Measurements from ENCODE around the gene NLE1.
"Not testable (repeated sequence)": the region's sequence is repeated elsewhere in the genome, so short reads cannot be mapped to it uniquely, and the experiment has no call there.

Gene NLE1

DNA sequence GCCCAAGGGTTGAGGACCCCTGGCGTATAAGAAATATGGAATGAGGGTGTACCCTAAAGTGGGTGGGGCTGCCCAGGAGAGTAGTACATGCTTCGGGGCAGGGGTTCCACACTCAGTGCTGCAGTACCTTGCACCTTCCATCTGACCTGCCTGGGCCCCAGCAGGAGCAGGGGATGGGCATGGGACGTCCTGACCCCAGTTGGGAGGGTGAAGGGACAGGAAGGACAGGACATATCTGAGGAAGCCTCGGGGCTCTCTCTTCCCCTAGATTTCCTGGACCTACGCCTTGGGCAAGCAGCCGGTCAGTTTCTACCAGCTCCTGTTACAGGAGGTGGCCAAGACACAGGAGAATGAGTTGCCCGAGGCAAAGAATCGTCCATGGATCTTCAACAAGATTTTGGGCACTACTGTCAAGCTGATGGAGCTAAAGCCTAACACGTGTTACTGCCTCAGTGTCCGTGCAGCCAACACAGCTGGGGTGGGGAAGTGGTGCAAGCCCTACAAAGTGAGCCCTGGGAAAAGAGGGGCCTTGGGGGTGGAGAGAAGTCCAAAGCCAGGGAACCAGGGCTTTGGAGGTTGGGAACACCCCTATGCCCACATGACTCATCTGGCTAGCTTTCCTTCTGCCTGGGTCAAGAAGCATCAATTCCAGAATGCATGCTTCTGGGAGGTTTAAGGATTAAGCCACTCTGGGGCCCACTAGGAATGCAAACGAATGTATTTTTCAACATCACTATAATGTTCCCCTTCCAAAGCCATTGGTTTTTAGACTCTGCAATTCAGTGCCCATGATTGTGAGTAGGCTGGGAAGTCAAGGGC is 12.7 kb downstream of the NLE1 start:
- peaks cover 35% of the 10 kb centered on the region for H3K36me3 ChIP-seq (ENCODE audit: insufficient read depth, low read length)
- H3K9me3 ChIP-seq (ENCODE audit: low read depth, low read length): no peaks in the 10 kb centered on the region
- no peak overlapping the region for H3K4me3 ChIP-seq
- no peak overlapping the region for H3K27ac ChIP-seq
- no peak for DNase-seq (ENCODE audit: low read depth, low spot score)
- no peak for TF ChIP-seq EZH2 (IDR thresholded peaks at IDR 0.05)
- no peak; the same call in 1 of the 2 replicates for TF ChIP-seq POLR2AphosphoS5 (IDR thresholded peaks at IDR 0.05; ENCODE audit: borderline replicate concordance, low read depth, low read length)
- TF ChIP-seq FOXP2 (optimal IDR thresholded peaks at IDR 0.05; ENCODE audit: control extremely low read depth, extremely low read length, insufficient read depth): no peak
- H3K9ac ChIP-seq (ENCODE audit: insufficient read length): no peak overlapping the region

DNA sequence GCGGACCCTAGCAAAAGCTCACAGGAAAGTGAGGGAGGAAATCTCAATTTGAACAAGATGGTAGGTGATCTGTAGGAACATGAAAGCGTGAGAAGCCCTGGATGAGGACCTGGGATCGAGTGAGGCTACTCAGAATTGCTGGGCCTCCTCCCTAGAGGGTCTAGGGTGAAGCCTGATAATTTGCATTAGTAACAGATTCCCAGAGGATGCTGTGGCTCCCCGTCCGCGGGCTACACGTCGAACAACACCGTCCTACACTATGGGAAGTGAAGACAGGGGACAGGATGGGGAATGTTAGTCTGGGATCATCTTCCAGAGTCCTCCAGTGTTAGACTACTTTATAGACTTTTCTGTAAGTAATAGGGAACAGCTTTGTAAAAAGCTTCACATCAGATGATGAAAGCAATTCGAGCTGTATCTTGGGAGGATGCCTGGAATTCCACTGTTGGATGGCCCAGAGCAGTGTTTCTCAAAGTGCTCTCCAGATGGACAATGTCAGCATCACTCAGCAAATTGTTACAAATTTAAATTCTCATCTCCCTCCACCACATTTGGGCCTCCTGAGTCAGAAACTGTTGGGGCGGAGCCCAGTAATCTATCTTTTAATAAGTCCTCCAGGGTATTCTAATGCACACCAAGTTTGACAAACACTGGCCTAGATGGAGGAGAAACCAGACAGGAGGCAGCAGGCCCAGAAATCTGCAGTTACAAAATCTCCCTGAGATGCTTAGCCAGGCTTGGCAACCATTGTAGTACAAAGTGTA is 14.2 kb downstream of the NLE1 start:
- H3K36me3 ChIP-seq (ENCODE audit: insufficient read depth, low read length): peaks cover 20% of the 10 kb centered on the region
- H3K9me3 ChIP-seq (ENCODE audit: low read depth, low read length): no peaks in the 10 kb centered on the region
- TF ChIP-seq POLR2AphosphoS5 (IDR thresholded peaks at IDR 0.05; ENCODE audit: borderline replicate concordance, low read depth, low read length): no peak
- no peak for TF ChIP-seq FOXP2 (optimal IDR thresholded peaks at IDR 0.05; ENCODE audit: control extremely low read depth, extremely low read length, insufficient read depth)
- TF ChIP-seq EZH2 (IDR thresholded peaks at IDR 0.05): no peak
- H3K4me3 ChIP-seq: no peak overlapping the region
- DNase-seq (ENCODE audit: low read depth, low spot score): no peak
- H3K9ac ChIP-seq (ENCODE audit: insufficient read length): no peak overlapping the region
- H3K27ac ChIP-seq: no peak overlapping the region

DNA sequence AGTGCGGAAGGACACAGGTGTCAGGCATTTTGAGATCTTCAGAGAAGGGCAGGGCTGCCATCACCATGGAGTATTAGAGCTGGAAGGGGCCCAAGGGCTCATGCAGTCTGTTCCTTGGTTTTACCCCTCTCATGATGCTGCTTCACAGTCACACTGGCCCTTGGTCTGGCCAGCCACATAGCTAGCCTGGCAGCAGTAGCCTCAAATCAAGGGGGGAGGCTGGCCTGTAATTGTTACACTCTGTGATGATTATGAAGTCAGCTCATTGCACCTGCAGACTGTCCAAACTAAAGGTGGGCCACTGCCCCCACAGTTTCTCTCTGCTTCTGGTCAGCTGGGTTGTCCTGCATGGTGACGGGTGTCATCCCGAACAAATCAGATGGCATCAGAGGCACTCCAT is 20.8 kb downstream of the NLE1 start, which contains the start of gene FNDC8:
FNDC8 (plus strand) TSS at position 301 of the 400 bp plus-strand sequence; CDS start at position 380, 79 bp downstream.
- Histone ChIP-seq H3K9ac (ENCODE audit: insufficient read length) (no peak within 1 kb of the TSS), H3K36me3 (ENCODE audit: insufficient read depth, low read length) (no peaks in the 10 kb centered on the region), H3K9me3 (ENCODE audit: low read depth, low read length) (no peaks in the 10 kb centered on the region), H3K27ac (no peak within 1 kb of the TSS), H3K4me3 (no peak within 1 kb of the TSS)
- DNase-seq (ENCODE audit: low read depth, low spot score): no peak
- no peak for TF ChIP-seq FOXP2 (optimal IDR thresholded peaks at IDR 0.05; ENCODE audit: control extremely low read depth, extremely low read length, insufficient read depth)
- no peak for TF ChIP-seq POLR2AphosphoS5 (IDR thresholded peaks at IDR 0.05; ENCODE audit: borderline replicate concordance, low read depth, low read length)
- TF ChIP-seq EZH2 (IDR thresholded peaks at IDR 0.05): no peak

DNA sequence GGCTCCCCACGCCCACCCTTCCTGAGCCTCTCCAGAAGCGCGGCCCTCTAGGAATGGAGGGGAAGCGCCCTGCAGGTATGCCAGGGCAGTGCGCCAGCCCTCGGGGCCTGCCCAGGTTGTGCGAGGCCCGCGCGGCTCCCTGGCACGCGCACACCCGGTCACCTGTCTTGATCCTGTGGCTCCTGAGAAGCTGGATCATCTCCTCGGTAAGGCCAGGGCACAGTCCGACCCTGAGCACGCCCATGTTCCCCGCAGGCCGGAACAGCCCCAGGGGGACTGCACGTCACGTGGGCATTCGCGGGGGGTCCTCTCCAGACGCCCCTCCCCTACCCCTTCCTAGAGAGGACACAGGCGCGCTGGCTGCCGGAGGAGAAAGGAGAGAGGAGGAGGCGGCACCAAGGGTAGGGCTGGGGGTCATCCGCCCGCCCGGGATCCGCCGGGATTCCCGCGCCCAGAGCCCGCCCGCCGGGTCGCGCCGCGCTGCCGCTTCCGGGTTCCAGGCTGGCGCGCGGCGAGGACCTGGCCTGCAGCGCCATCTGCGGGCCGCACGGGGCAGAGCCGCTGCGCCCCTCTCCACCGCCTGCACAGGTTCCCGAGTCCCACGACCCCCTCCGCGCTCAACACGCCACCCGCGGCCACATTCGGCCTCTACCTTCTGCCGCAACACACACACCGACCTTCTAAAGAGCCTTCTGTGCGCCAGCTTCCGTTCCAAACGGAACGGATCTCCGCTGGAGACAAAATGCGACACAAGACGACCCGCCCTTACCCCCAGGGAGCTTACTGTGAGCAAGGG is 22.5 kb downstream of the NLE1 start, which contains the start of gene RAD51D:
RAD51D (minus strand) TSS at position 491 of the 796 bp plus-strand sequence; CDS start at position 244, 247 bp downstream.
- TF ChIP-seq EZH2 (IDR thresholded peaks at IDR 0.05) (no peak), FOXP2 (optimal IDR thresholded peaks at IDR 0.05; ENCODE audit: control extremely low read depth, extremely low read length, insufficient read depth) (no peak)
- Histone ChIP-seq H3K36me3 (ENCODE audit: insufficient read depth, low read length) (no peaks in the 10 kb centered on the region), H3K27ac (no peak within 1 kb of the TSS), H3K9ac (ENCODE audit: insufficient read length) (peak within 1 kb of the TSS; percentile 84), H3K9me3 (ENCODE audit: low read depth, low read length) (no peaks in the 10 kb centered on the region), H3K4me3 (peak within 1 kb of the TSS; percentile 85)
- DNase-seq (ENCODE audit: low read depth, low spot score): no peak

DNA sequence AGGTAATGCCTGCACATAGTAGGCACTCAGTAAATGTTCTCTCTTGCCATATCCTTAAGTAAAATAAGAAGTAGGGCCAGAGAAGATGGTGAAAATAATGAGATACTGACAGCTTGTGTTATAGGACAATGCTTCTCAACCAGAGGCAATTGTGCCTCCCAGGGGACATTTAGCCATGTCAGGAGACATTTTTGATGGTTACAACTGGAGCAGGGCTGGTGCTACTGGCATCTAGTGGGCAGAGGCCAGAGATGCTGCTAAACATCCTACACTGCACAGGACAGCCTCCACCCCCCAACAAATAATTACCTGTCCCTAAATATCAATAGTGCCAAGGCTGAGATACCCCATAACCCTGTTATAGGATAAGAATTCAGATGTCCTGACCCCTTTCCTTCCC is 24.1 kb downstream of the NLE1 start:
- H3K9ac ChIP-seq (ENCODE audit: insufficient read length): no peak overlapping the region
- no peak for DNase-seq (ENCODE audit: low read depth, low spot score)
- H3K27ac ChIP-seq: no peak overlapping the region

DNA sequence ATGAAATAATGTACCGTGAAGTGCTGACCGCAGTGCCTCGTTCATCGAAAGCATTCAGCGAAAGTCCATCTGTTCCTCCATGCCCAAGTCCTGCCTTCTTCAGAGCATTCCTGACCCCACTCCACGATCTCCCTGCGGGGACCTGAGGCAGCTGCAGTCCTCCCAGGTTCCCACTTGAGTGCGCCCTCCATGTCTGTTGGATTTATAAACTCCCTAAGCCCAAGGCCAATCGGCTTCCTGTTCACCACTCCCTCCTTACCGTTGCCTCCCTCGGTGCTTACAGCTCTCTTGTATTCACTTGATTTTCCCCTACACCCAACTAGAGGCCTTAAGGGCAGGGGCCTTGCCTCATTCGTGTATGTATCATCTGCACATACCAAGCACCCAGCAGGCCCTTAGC is 25.3 kb downstream of the NLE1 start:
- no peak overlapping the region for H3K9ac ChIP-seq (ENCODE audit: insufficient read length)
- TF ChIP-seq FOXP2 (optimal IDR thresholded peaks at IDR 0.05; ENCODE audit: control extremely low read depth, extremely low read length, insufficient read depth): no peak
- TF ChIP-seq POLR2AphosphoS5 (IDR thresholded peaks at IDR 0.05; ENCODE audit: borderline replicate concordance, low read depth, low read length): no peak
- no peak for TF ChIP-seq EZH2 (IDR thresholded peaks at IDR 0.05)
- no peak overlapping the region for H3K27ac ChIP-seq
- no peak for DNase-seq (ENCODE audit: low read depth, low spot score)
- H3K36me3 ChIP-seq (ENCODE audit: insufficient read depth, low read length): no peaks in the 10 kb centered on the region
- H3K9me3 ChIP-seq (ENCODE audit: low read depth, low read length): no peaks in the 10 kb centered on the region
- H3K4me3 ChIP-seq: no peak overlapping the region

More for the DNA sequence above, 24.1 kb downstream of the NLE1 start:
- Histone ChIP-seq H3K4me3 (no peak overlapping the region), H3K36me3 (ENCODE audit: insufficient read depth, low read length) (no peaks in the 10 kb centered on the region), H3K9me3 (ENCODE audit: low read depth, low read length) (no peaks in the 10 kb centered on the region)
- no peak for TF ChIP-seq EZH2 (IDR thresholded peaks at IDR 0.05)
- no peak for TF ChIP-seq FOXP2 (optimal IDR thresholded peaks at IDR 0.05; ENCODE audit: control extremely low read depth, extremely low read length, insufficient read depth)
- TF ChIP-seq POLR2AphosphoS5 (IDR thresholded peaks at IDR 0.05; ENCODE audit: borderline replicate concordance, low read depth, low read length): no peak

DNA sequence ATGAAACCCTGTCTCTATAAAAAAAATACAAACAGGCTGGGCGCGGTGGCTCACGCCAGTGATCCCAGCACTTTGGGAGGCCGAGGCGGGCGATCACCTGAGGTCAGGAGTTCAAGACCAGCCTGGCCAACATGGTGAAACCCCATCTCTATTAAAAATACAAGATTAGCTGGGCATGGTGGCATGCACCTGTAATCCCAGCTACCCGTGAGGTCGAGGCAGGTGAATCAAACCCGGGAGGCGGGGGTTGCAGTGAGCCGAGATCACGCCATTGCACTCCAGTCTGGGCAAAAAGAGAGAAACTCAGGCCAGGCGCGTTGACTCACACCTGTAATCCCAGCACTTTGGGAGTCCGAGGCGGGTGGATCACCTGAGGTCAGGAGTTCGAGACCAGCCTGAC is 31.3 kb downstream of the NLE1 start:
- not testable (repeated sequence) for H3K9ac ChIP-seq (ENCODE audit: insufficient read length); H3K27ac ChIP-seq; H3K4me3 ChIP-seq; DNase-seq (ENCODE audit: low read depth, low spot score); H3K36me3 ChIP-seq (ENCODE audit: insufficient read depth, low read length); H3K9me3 ChIP-seq (ENCODE audit: low read depth, low read length)

All from SK-N-MC (cell line).